HG03442 (cell line): Measurements from ENCODE around the gene PCED1B.
"Not testable (repeated sequence)": the region's sequence is repeated elsewhere in the genome, so short reads cannot be mapped to it uniquely, and the experiment has no call there.

ENCODE experiments used
- ATAC-seq: cut with Tn5 transposase; IDR thresholded peaks from one replicate; pipeline ENCODE4 v1.9.1; 2021; ENCODE audit warnings: mild to moderate bottlenecking, moderate library complexity; ENCODE audit not compliant: unreplicated experiment

PCED1B gene

DNA sequence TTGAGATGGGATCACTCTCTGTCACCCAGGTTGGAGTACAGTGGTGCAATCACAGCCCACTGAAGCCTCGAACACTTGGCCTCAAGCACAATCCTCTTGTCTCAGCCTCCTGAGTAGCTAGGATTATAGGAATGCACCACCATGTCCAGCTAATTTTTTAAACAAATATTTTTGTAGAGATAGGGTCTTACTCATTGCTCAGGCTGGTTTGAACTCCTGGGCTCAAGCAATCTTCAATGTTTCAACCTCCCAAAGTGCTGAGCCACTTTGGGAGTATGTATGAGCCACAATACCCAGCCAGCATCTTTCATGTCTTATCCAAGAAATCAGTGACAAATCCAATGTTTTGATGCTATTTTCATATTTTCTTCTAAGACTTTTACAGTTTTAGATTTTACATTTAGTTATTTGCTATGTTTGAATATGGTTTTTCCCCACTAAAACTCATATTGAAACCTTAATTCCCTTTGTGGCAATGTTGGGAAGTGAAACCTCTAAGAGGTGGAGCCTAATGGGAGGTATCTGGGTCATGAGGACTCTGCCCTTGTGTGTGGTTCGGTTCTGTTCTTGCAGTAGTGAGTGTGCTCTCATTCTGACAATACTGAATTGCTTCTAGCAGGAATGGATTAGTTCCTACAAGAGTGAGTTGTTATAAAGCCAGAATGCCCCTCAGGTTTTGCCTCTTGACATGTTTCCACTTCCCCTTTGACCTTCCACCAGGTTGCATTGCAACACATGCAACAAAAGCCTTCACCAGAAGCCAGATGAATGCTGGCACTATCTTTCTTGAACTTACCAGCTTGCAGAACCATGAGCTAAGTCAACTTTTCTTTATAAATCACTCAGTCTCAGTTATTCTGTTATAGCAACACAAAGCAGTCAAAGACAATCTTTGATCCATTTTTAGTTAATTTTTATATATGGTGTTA is 81.2 kb downstream of the PCED1B start:
- ATAC-seq = no peak

DNA sequence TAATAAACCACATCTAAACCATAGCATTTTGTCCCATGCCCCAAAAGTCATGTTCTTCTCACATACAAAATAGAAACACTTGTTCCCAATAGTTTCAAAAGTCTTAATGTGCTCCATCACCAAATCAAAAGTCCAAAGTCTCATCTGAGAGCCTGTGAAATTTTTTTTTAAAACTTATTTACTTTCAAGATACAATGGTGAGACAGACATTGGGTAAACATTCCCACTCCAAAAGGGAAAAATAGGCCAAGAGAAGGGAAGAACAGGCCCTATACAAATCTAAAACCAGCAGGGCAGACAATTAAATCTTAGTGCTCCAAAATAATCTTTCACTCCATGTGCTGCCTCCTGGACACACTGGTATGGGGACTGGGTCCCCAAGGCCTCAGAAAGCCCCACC is 84.7 kb downstream of the PCED1B start:
- no peak for ATAC-seq

DNA sequence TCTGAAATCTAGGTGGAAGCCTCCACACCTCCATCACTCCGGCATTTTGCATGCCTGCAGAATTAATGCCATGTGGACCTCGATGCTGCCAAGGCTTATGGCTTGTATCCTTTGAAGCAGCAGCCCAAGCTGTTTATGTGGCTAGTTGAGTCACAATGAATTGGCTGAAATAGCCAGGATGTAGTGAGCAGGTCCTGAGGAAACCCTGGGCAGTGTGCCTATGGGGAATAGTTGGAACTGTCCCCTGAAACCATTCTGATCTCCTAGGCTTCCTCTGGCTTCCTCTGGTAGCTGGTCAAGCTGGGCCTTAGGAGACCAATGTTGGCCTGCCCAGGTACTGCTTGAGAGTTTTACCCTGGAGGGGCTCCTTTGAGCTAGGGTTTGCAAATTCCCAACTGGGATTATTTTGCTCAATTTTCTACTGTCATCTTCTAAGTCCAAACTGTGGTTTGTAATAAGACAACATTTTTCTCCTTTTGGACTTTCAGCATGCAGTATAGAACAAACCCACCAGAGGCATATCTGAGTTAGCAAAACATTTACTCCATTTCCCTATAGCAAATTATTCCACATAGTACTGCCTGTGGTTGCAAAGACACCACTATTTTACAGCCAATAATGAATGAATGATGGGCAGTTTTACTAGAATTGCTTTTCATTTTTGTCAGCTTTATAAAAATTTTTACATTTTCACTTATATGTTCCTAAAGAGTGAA is 85.5 kb downstream of the PCED1B start:
- no peak for ATAC-seq

DNA sequence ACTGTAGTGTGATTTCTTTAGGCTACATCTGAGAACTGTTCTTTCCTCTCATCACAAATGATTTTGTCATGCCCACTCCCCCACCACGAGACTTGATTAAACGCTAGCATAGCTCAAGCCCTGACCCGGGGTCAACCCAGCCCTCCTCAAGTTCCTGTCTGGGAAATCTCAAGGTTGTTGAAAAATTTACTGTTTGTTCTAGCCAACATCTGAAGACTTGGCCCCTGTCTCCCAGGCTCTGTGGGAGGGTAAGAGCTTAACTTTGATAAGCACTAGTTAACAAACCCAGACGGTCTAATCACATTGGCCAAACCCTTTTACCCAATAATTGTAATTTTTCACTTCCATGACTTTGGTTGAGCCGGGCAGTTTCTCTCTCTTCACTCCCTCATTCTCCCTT is 86.5 kb downstream of the PCED1B start:
- ATAC-seq = no peak

DNA sequence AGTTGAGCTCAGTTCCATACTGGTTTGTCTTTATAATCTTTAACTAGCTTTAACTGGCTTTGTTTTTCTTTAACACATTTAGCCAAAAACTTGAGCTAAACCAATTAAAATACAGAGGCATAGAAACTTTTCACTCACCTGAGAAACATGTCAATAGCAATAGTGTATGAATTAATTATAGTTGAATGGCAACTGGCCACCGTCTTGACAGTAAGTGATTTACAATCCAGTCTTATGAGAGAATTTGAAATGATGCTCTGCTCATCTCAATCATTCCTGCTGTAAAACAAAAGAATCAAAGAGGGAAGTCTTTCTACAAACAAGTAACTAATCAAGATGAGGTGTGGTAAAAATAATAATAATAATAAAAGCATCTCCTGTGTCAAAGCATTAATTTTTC is 86.9 kb downstream of the PCED1B start:
- no peak for ATAC-seq

DNA sequence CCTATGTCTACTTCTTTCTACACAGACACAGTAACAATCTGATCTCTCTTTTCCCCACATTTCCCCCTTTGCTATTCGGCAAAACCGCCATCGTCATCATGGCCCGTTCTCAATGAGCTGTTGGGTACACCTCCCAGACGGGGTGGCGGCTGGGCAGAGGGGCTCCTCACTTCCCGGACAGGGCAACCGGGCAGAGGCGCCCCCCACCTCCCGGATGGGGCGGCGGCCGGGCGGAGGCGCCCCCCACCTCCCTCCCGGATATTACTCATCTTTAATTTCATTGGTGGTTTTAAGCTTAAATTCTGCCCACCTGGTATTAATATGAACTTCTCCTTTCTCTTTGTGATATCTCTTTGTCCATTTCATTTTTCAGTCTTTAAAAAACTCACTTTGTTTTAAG is 90.9 kb downstream of the PCED1B start:
- ATAC-seq = not testable (repeated sequence)

DNA sequence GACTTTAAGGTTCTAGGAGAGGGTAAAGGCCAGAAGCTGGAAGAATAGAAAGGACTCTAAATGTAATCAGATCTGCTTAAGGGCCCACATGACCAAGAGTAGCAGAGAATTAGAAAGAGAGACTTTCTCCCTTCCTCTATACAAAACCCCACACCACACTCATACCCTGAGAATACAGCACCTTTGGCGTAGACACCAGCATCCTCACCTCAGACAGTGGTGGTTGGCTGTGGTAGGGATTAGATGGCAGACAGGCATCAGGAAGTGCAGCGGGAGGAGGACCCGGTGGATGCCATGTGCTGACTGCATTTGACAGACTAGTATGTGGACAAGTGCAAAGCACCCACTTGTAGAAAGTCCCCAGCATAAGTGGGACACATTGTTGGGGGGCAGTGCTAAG is 98.6 kb downstream of the PCED1B start:
- ATAC-seq = no peak

DNA sequence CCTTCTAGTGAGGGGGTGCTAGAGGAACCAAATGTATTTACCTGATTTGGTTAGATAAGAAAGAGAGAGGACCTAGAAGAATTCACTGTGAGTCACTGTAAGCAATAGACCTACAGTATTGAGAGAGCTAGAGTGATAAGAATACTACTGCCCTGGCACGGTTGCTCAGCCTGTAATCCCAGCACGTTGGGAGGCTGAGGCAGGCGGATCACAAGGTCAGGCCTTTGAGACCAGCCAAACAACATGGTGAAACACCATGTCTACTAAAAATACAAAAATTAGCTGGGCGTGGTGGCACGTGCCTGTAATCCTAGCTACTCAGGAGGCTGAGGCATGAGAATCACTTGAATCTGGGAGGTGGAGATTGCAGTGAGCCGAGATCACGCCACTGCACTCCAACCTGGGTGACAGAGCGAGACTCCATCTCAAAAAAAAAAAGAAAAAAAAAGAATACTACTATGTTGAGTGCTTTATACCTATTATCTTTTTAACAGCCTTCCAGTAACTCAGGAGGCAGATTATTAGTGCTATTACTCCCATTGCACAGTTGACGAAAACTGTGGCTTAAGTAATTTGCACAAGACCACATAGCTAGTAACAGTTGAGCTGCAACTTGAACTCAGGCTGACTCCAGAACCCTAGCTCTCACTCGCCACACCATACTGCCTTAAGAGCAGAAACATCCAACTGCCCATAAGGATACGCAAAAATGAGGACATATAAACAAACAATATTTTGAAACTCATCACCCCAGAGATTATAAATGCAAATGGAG is 102.9 kb downstream of the PCED1B start:
- peak; percentile 50 for ATAC-seq

DNA sequence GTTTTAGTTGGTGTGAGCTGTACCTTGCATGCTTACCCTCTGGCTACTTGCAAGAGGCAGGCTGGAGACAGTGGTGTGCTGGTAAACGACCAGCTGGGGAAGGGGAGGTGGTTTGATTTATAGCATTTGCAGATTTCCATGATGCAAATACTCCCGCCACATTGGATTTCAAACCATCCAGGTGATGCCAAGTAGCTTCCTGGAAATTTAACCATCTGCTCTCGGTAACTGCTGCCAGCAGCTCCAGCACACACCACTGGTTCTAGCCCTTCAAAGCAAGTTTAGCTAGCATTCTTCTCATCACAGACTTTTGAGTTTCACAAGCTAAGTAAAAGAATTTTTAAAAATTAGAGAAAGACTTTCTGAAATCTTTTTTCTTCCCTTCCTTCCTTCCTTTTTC is 104.8 kb downstream of the PCED1B start:
- ATAC-seq = no peak

DNA sequence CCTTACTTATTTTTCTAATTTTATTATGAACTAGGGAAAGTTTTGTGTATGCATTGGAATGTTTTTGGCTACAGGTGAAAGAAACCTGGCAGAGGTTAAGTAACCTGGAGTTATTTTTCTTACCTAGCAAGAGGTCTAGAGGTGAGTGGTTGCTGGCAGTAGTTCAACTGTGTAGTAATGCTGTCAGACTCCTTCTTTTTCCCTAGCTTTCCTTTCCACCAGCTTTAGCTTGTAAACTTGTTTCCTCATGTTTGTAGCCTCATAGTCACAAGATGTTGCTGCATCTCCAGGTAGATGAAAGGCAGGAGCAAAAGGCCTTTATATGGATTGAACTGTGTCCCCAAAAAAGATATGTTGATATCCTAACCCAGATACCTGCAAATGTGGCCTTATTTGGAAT is 105.4 kb downstream of the PCED1B start:
- ATAC-seq = no peak

DNA sequence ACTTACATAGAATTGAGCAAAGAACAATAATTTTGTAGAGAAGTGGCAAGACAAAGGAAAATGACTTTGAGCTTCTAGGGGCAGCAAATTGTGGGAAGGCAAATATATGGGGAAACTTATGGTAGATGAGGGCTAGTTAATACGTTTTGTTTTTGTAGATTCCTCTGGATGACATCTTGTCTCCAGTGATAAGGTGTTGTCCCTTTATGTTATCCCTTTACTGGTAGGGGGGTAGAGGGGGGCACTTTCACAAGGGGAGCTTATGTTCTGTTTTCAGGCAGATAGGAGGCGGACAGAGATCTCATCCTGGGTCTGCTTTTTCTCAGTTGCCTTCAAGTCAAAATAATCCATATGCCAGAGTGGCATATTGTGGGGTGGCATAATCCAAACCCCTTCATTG is 106.8 kb downstream of the PCED1B start:
- no peak for ATAC-seq

DNA sequence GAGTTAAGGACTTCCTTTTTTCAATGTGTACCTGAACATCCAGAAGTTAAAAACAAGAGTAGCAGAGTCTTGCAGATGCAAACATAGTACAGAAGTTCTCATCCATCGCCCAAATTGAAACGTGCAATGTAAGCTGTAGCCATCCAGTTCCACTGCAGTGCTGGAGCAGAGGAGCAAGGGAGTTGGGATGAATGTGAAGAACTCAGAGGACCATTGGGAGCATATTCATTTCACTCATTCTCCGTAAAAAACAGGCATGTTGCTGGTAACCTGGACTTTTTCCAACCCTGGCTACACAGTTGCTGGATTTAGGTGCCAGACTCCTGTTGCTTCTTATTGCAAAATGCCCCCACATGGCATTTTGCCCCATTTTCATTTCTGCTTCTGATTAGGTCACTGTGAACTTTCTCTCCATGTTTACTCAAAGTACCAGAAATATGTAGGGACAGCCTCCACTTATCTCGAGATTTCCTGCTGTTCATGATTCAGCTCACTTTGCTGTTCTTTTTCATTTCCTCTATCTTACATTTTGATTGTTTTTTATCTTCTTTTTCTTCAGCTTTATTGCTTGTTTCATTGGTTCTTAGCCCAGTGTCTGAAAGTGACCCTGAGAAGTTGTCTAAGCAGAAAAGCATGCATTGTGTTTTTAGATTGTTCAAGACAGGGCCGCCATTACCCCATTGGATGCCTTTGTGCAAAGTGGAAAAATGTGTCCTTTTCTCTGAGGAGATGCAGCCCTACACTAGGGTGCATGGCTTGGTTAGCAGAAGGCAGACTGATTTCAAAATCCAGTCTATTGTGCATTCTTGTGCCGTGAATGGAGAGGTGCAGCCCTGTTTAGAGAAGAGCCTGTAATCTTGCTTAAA is 109.4 kb downstream of the PCED1B start:
- no peak for ATAC-seq

DNA sequence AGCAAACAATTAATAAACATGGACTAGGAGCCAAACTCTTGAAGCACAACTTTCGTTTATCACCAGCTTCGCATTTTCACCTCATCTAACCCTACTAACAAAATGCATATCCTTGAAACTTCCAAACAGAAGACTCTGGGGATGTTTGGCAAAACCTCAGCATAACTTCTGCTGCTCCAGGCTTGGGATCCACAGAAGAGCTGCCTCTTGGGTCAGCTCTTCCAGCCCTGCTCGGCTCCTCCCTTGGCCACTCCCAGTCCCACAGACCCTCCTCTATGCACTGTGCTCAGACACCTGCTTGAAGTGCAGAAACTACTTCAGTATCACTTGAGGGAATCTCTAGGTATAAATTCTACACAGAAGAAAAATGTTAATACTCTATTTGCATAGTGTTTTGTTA is 110.3 kb downstream of the PCED1B start:
- ATAC-seq = no peak

DNA sequence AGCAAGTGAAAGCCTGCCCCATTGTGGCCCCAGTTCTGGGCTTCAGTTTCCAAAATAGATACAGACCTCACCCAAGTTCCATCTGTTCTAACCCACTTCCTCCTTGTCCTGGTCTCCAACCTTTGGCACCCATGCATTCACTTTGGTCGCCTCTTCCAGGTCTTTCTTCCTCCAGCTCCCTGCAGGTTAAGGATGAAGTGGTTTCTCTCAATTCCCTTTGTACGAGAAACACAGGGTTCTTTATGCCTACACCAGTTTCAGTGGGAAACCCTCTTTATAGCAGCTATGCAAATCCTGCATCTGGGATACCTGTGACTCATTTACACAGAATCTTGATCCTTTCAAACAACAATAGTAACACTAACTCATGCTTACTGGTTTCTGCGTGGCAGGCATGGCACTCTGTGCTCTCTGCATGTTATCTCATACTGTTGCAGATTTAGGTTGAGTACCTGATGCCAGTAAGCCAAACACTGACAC is 110.9 kb downstream of the PCED1B start:
- no peak for ATAC-seq

DNA sequence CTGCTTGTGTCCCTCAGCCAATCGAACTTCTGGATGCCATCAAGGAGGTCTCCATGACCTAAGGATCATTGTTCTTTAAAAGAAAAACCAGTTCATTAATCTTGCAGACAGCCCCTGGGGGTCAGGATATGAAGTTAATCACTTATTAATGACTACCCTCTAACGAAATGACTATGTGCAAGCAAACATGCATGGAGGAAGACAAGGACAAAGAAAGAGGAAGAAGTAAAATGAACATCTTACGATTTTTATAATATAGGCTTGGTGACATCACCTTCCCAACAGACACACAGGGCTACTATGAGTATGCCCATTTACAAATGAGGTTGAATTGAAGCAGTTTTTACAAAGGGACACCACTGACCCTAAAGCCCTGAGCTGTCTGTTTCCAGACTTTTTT is 111.5 kb downstream of the PCED1B start:
- ATAC-seq = no peak

DNA sequence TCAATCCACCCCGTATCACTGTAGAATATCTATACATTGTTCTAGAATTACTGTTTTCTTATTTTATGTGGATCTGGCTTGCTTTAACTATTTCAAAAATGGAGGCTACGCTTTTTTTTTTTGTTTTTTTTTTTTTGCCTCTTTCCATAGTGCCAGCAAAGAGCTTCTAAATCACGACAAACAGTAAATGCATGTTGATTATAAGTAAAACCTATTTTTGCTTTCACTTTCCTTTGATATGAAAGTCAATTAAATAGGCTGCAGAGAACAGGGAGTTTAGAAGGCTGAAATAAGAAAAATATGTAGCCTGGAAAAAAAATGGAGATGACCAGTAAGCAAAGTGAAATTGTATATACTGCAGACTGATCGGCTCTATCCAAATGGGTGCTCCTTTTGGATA is 112.6 kb downstream of the PCED1B start:
- no peak for ATAC-seq

DNA sequence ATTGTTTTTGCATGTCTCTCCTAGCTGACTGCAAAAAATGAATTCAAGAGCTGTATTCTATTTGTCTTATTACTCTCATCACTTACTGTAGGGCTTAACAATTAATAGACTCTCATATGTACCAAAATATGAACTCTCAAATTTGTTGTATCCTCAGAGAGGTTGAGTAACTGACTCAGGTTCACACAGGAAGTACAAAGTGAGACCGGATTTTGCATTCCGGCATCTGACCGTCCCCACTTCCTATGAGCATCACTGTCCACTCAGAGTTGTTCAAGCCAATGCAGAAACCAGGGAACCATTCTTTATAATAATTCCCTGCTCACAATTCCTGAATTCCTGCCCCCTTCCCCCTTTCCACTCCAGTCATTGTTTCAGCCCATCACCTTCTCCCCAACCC is 113.6 kb downstream of the PCED1B start:
- ATAC-seq = no peak

DNA sequence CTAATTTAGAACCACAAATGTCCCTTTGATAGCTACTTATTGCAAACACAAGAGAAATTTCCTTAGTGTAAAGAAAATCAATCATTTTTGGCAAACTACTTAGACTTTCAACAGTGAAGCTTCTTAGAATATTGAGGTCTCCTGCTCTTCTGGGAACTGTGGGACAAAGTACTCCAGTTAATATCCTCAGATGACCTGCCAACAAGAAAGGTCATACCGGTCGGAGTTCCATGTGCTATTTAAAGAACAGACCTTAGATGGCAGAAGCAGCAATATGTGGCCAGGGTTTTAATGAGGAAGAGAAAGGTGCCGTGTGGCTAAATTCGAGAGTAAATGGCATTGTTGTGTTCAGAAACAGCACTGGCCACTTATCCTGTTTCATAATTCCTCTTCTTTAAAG is 115.1 kb downstream of the PCED1B start:
- no peak for ATAC-seq

DNA sequence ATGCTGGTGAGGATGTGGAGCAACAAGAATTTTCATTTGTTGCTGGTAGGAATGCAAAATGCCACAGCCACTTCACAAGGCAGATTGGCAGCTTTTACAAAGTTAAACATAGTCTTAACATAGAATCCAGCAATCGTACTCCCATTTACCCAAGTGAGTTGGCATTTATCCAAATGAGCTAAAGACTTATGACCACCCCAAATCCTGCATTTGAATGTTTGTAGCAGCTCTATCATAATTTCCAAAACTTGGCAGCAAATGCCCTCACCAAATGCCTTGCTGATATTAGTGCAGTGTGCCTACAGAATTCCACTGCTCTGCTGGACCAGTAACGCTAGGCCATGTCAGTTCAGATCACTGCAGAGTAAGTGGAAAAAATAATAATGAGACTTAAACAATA is 121.0 kb downstream of the PCED1B start:
- no peak for ATAC-seq

DNA sequence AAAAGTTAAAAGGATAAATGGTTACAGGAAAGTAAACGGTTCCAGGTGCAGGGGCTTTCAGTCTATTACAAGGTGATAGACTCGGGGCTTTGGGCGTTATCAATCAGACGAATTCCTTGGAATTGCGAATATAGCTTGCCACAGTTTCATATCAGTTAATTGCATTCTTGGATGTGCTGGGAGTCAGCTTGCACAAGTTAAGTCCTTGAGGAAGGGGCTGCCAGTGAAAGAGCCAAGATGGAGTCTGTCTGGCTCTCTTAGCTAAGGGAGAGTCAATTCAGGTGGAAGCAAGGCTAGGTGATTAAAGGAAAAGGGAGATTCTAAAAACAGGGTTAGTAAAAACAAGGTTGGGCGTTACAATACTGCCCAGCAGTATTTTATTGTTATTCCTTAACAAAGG is 121.8 kb downstream of the PCED1B start:
- not testable (repeated sequence) for ATAC-seq
